Measurements from ENCODE around the gene WAC.
"Not testable (repeated sequence)": the region's sequence is repeated elsewhere in the genome, so short reads cannot be mapped to it uniquely, and the experiment has no call there.

The WAC gene

GRCh38 chr10:28532337-28533185, at the start of gene WAC:
Gene WAC, plus strand, starts transcription at chr10:28533118. Its CDS starts 462 bp downstream, at chr10:28533580.
- Histone ChIP-seq H3K4me3 (ENCODE audit: low read depth, low read length, poor library complexity, severe bottlenecking) (peak within 1 kb of the TSS; percentile 83), H3K9ac (ENCODE audit: low read length) (peak within 1 kb of the TSS; percentile 93), H3K27ac (ENCODE audit: low read depth, low read length, poor library complexity, severe bottlenecking) (peak within 1 kb of the TSS; percentile 89), H3K9me3 (ENCODE audit: low read length) (no peaks in the 10 kb centered on the region), H4K20me1 (ENCODE audit: insufficient read depth, low read length) (no peaks in the 10 kb centered on the region), H3K4me2 (ENCODE audit: low read length) (peak within 1 kb of the TSS; percentile 73), H2AFZ (ENCODE audit: low read length) (0 out of 2 replicates have a peak within 1 kb of the TSS, but pooled peaks have one; percentile 37), H3F3A (ENCODE audit: insufficient read depth, low read length) (0 out of 2 replicates have a peak, but pooled peaks cover 3% of the 10 kb centered on the region), H3K9me2 (ENCODE audit: low read depth, low read length) (no peaks in the 10 kb centered on the region), H3K79me2 (ENCODE audit: insufficient read depth, low read length) (peaks cover 38% of the 10 kb centered on the region), H3K36me3 (ENCODE audit: insufficient read depth, low read length) (peaks cover 37% of the 10 kb centered on the region), H3K4me1 (ENCODE audit: insufficient read depth, low read length, severe bottlenecking) (peaks cover 35% of the 10 kb centered on the region), H3K27me3 (ENCODE audit: insufficient read depth, low read length) (no peaks in the 10 kb centered on the region)
- TF ChIP-seq EZH2 (IDR thresholded peaks at IDR 0.05; ENCODE audit: borderline replicate concordance, low read length) (no peak), CTCF (IDR thresholded peaks at IDR 0.05; ENCODE audit: low read length) (no peak)

- Histone ChIP-seq H3K9me2 (ENCODE audit: low read depth, low read length) (no peaks in the 10 kb centered on the region), H4K20me1 (ENCODE audit: insufficient read depth, low read length) (no peaks in the 10 kb centered on the region), H2AFZ (ENCODE audit: low read length) (no peak overlapping the region), H3K4me1 (ENCODE audit: insufficient read depth, low read length, severe bottlenecking) (no peaks in the 10 kb centered on the region), H3K4me3 (ENCODE audit: low read depth, low read length, poor library complexity, severe bottlenecking) (no peak overlapping the region), H3K27ac (ENCODE audit: low read depth, low read length, poor library complexity, severe bottlenecking) (no peak overlapping the region), H3K9ac (ENCODE audit: low read length) (no peak overlapping the region), H3K79me2 (ENCODE audit: insufficient read depth, low read length) (no peaks in the 10 kb centered on the region), H3K9me3 (ENCODE audit: low read length) (no peaks in the 10 kb centered on the region), H3F3A (ENCODE audit: insufficient read depth, low read length) (no peaks in the 10 kb centered on the region), H3K36me3 (ENCODE audit: insufficient read depth, low read length) (no peaks in the 10 kb centered on the region), H3K27me3 (ENCODE audit: insufficient read depth, low read length) (no peaks in the 10 kb centered on the region; the same call in 1 of the 2 replicates), H3K4me2 (ENCODE audit: low read length) (no peak overlapping the region)
- no peak for TF ChIP-seq CTCF (IDR thresholded peaks at IDR 0.05; ENCODE audit: low read length)
- no peak for TF ChIP-seq EZH2 (IDR thresholded peaks at IDR 0.05; ENCODE audit: borderline replicate concordance, low read length)
These were observed 43.7 kb upstream of the WAC start for GRCh38 chr10:28489206-28489605.

- H3F3A ChIP-seq (ENCODE audit: insufficient read depth, low read length); H3K27me3 ChIP-seq (ENCODE audit: insufficient read depth, low read length); H3K9me3 ChIP-seq (ENCODE audit: low read length); H3K4me2 ChIP-seq (ENCODE audit: low read length); H3K36me3 ChIP-seq (ENCODE audit: insufficient read depth, low read length); H3K79me2 ChIP-seq (ENCODE audit: insufficient read depth, low read length); H3K9me2 ChIP-seq (ENCODE audit: low read depth, low read length); H2AFZ ChIP-seq (ENCODE audit: low read length); H3K4me1 ChIP-seq (ENCODE audit: insufficient read depth, low read length, severe bottlenecking); H3K9ac ChIP-seq (ENCODE audit: low read length); H4K20me1 ChIP-seq (ENCODE audit: insufficient read depth, low read length); H3K4me3 ChIP-seq (ENCODE audit: low read depth, low read length, poor library complexity, severe bottlenecking); H3K27ac ChIP-seq (ENCODE audit: low read depth, low read length, poor library complexity, severe bottlenecking): not testable (repeated sequence)
These were observed 42.6 kb upstream of the WAC start for GRCh38 chr10:28490256-28490865.
